Measurements from ENCODE around the gene SLC24A5. TPM values are rescaled to one million over a fixed set of nuclear protein-coding genes. Genes with fewer than 3 reads are reported as not detected.

SLC24A5 gene
- total and polyA plus RNA-seq, 2 donors (not counting 3 experiments of a cell fraction or from before 2014, with no cell fraction given): not detected

DNA sequence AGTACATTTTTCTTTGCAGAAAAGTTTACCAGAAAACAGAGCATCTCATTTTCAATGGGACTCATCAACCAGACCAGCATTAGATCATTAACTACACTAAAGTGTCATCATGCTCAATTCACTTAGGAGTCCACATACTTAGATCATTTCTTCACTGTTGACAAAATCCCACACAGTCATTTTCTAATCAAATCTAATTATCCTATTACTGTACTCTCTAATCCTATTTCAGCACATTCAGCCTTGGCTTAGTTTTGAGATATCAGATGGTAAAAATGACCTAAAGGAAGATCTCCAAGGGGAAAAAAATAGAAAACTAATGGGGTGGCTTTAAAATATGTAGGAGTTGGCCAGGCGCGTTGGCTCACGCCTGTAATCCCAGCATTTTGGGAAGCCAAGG is 65.5 kb downstream of the SLC24A5 start:
- no peak overlapping the region for H3K4me2 ChIP-seq (ENCODE audit: insufficient read depth, low read length)
- TF ChIP-seq POLR2AphosphoS5 (IDR thresholded peaks at IDR 0.05; ENCODE audit: insufficient read depth, low read depth, low read length) (no peak), MYC (IDR thresholded peaks at IDR 0.05; ENCODE audit: low read depth, low read length) (no peak), JUN (IDR thresholded peaks at IDR 0.05; ENCODE audit: borderline replicate concordance, insufficient read depth, insufficient read length, low read depth) (no peak), EZH2 (IDR thresholded peaks at IDR 0.05; ENCODE audit: borderline replicate concordance, low read depth, low read length, severe bottlenecking) (no peak), GATA2 (IDR thresholded peaks at IDR 0.05; ENCODE audit: insufficient read depth, insufficient read length, low read depth, low read length) (no peak), FOS (IDR thresholded peaks at IDR 0.05; ENCODE audit: borderline replicate concordance, insufficient read depth, low read length) (no peak), POLR2A (IDR thresholded peaks at IDR 0.05; ENCODE audit: low read depth, low read length) (no peak)
- TF ChIP-seq, protein P1, sequence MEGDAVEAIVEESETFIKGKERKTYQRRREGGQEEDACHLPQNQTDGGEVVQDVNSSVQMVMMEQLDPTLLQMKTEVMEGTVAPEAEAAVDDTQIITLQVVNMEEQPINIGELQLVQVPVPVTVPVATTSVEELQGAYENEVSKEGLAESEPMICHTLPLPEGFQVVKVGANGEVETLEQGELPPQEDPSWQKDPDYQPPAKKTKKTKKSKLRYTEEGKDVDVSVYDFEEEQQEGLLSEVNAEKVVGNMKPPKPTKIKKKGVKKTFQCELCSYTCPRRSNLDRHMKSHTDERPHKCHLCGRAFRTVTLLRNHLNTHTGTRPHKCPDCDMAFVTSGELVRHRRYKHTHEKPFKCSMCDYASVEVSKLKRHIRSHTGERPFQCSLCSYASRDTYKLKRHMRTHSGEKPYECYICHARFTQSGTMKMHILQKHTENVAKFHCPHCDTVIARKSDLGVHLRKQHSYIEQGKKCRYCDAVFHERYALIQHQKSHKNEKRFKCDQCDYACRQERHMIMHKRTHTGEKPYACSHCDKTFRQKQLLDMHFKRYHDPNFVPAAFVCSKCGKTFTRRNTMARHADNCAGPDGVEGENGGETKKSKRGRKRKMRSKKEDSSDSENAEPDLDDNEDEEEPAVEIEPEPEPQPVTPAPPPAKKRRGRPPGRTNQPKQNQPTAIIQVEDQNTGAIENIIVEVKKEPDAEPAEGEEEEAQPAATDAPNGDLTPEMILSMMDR (IDR thresholded peaks at IDR 0.05; ENCODE audit: extremely low read depth in 1 of 2, insufficient read depth in 1 of 2, low read depth in 1 of 2, low read length in 2 of 2): no peak
- TF ChIP-seq, protein P2, sequence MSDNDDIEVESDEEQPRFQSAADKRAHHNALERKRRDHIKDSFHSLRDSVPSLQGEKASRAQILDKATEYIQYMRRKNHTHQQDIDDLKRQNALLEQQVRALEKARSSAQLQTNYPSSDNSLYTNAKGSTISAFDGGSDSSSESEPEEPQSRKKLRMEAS (IDR thresholded peaks at IDR 0.05; ENCODE audit: insufficient read depth, insufficient read length): no peak
- DNase-seq (ENCODE audit: low read depth, low spot score) (no peak), FAIRE-seq (no peak)
- no peaks in the 10 kb centered on the region for H3K79me2 ChIP-seq (ENCODE audit: control insufficient read depth, insufficient read depth, low read length)
- H3K36me3 ChIP-seq (ENCODE audit: control insufficient read depth in 2 of 2, extremely low read depth in 1 of 2, insufficient read depth in 2 of 2, low read length in 2 of 2): no peaks in the 10 kb centered on the region
- H3K9me3 ChIP-seq (replicated peaks; ENCODE audit: control insufficient read depth, insufficient read depth, low read length): no peaks in the 10 kb centered on the region
- peaks cover 5 to 11% of the 10 kb centered on the region in 2 experiments for H3K27me3 ChIP-seq (ENCODE audit: control insufficient read depth in 2 of 2, insufficient read depth in 2 of 2, low read length in 2 of 2)
- no TSS peak for BruUV-seq (replicated peaks)
- dilution Hi-C loops (cut with MboI; ENCODE audit: extremely low pct_ligation_motif_present, low sequenced_read_pairs) (no loop called here), intact Hi-C loops (cut with micrococcal nuclease) (no loop called here)
- no peak overlapping the region for H3K27ac ChIP-seq (ENCODE audit: insufficient read depth, low read depth, low read length)
- ChIA-PET CTCF (no interaction called here), POLR2A (no interaction called here)
- H3K9me1 ChIP-seq (replicated peaks; ENCODE audit: control insufficient read depth, extremely low read depth, insufficient read depth, low read length): no peaks in the 10 kb centered on the region
- no peaks in the 10 kb centered on the region for H3K4me1 ChIP-seq (ENCODE audit: control insufficient read depth, extremely low read depth, insufficient read depth, low read length)
- H3K9ac ChIP-seq (replicated peaks; ENCODE audit: extremely low read depth, insufficient read depth, low read length): no peak overlapping the region
- H4K20me1 ChIP-seq (replicated peaks; ENCODE audit: control insufficient read depth, extremely low read depth, insufficient read depth, low read length): no peaks in the 10 kb centered on the region
- no peak overlapping the region for H3K4me3 ChIP-seq (replicated peaks in 1 of 3; ENCODE audit: insufficient read depth in 1 of 3, low read depth in 1 of 3, low read length in 3 of 3)
- no peak overlapping the region for H2AFZ ChIP-seq (ENCODE audit: low read depth, low read length)

Data from endothelial cell of umbilical vein (primary cell).